HG02970 (cell line): ENCODE measurements around the gene WDPCP.
"Not testable (repeated sequence)": the region's sequence is repeated elsewhere in the genome, so short reads cannot be mapped to it uniquely, and the experiment has no call there.

Experiments used
- ATAC-seq: cut with Tn5 transposase; IDR thresholded peaks from one replicate; pipeline ENCODE4 v1.9.1; 2021; ENCODE audit warnings: mild to moderate bottlenecking, moderate library complexity, moderate number of reproducible peaks; ENCODE audit not compliant: unreplicated experiment, low FRiP score

WDPCP gene

DNA sequence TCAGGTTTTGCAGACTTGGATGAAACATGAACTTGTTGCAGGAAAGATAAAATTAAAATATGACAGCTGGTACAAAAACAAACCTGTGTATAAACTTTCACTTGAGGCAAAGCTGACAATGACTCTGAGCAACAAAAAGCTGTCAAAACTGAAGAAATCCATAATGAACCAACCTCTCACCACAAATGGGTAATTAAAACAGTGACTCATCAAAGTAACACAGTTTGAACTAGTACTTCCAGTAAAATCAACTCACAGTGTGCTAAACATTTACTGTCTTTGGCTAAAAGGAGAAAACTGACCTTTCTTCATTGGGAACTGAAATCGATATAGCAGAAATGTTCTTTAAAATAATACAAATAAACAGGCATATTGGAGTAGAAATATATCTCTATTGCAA, 209.7 kb downstream of the WDPCP start:
- ATAC-seq: no peak

DNA sequence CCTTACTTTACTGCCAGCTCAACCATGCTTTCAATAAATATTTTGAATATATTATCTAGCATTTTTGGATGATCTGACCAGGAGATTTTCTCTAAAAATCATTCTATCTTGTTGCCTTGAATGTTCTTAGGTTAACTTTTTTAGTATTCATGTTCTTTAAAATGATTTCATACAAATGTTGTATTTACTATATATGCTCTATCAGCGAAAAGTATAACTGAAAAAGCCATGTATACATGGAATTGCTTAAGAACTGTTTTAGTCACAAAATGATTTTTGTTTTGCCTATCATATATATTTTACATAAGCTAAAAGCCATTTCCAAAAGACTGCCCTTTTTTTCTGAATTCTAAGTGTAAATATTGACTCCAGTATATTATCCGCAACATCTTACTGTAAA, 213.9 kb downstream of the WDPCP start:
- no peak for ATAC-seq

DNA sequence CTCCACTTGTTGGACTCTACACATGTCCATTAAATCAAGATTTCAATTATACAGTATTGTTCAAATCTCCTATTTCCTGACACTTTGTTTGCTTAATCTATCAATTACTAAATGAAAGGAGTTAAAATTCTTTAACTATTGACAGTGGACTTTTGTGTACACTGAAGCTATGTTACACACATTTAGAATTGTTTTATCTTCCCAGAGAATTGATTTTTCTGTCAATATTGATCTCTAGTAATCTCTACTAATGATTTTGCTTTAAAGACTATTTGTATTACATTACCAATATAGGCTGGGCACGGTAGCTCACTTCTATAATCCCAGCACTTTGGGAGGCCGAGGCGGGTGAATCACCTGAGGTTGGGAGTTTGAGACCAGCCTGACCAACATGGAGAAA, 215.7 kb downstream of the WDPCP start:
- no peak for ATAC-seq

DNA sequence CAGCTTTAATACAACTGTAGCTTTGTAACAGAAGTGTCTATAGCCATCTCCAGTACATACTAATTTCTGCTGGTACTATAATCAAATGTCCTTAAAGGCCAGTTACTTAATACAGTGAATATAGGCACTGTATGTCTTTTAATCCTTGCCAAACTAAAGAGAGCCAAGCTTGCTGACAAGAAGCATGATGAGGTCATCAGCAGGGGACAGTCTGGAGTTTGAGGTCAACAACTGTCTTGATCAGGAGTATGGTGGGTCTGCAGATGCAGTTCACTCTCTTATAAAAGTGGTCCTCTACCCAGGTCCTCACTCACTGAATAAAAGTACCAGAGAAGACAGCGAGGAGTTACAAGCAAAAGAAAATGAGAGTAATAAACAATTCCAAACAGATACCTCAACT, 219.1 kb downstream of the WDPCP start:
- ATAC-seq: no peak

DNA sequence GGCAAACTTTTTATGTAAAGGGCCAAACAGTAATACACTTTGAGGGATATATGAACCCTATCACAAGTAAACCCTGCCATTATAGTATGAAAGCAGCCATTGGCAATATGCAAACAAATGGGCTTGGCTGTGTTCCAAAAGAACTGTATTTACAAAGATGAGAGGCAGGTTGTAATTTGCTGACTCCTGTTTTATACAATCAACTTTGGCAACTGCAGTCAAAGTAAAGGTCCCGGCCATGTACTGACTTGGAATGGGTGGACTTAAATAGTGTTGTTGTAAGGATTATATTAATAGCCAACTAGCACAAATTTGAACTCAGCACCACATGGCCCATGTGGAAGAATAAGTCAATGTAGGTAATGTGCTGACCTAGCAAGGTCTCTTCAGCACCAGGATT, 223.4 kb downstream of the WDPCP start:
- no peak for ATAC-seq

DNA sequence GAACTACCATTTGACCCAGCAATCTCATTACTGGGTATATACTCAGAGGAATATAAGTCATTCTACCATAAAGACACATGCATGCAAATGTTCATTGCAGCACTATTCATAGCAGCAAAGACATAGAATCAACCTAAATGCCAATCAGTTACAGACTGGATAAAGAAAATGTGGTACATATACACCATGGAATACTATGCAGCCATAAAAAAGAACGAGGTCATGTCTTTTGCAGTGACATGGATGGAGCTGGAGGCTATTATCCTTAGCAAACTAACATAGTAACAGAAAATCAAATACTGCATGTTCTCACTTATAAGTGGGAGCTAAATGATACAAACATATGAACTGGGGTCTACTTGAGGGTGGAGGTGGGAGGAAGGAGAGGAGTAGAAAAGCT, 230.6 kb downstream of the WDPCP start:
- ATAC-seq: not testable (repeated sequence)

DNA sequence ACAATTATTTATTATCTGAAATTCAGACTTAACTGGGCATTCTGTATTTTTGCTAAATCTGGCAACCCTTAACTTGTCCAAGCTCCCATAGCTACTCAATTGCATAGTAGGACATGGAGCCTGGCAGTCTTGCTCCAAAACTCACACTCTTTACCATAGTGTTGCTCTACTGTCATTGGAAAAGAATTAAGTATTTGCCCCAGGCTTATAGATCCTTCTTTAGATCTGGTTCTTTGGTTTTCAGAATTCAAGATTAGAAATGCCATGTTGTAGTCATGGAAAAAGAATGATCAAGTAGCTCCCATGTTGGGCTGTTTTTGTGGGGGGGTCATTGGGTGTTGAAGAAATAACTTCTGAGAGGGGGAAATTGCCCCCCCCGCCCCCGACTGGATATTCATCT, 240.9 kb downstream of the WDPCP start:
- ATAC-seq: no peak

DNA sequence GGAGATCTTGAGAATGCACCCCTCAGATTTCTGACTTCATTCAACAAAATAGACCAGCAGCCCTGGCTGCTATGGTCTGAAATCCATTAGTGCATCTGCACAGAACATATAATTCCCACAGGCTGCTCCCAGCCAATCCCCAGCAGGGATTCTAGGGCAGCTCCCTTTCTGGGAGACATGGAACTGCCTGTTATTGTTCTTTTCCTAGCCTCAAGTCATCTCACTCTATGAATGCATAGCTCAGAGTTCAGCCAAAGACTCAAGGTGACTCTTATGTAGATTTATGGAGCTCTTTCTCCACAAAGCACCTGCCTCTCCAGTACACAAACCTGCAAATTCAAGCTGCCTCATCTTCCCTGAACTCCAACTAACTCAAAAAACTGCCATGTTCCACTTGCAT, 241.9 kb downstream of the WDPCP start:
- ATAC-seq: no peak

DNA sequence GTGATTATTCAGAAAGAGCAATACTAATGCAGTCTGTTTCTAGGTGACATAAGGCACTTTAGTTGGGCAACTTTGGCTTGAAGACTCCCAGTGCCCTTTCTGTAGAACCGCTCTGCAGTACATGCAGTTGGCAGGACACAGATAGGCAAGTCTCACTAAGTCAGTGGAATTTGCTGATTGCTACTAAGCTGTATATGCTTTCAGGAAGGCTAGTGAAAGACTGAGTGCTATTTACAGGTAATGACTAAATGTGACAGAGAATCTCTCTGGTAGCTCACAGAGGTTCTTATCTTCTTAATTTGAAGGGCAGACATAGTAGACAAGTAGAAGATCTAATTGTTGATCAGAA, 243.0 kb downstream of the WDPCP start:
- ATAC-seq: no peak

DNA sequence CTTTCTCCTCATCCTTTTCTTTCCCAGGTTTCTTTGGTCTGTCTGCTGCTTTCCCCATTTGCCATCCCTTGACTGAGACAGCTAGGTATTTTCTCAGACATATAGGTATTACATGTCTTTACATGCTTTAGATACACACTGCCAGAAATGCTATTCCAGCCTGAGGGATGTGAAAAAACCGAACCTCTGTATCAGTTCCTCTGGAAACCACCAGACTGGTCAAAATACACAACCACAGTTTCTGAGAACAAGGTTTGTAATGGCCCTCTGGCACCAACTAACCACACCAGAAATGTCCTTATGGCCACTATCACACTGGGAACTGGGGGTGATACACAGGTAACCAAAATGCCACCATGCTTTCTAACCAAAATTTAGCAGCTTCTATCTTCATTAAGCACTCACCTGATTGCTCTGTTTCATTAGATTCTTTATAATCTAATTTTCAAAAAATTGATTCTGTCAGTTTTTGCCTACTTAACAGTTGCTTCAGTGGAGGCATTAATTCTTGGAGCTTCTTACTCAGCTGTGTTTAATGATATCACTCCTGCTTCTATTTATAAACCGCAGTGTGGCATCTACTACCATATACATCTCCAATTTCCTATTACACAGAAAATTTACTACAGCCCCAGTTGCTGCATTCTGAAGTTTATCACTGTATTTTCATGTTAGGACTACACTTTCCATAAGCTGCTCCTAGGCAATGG, 243.5 kb downstream of the WDPCP start:
- no peak for ATAC-seq

DNA sequence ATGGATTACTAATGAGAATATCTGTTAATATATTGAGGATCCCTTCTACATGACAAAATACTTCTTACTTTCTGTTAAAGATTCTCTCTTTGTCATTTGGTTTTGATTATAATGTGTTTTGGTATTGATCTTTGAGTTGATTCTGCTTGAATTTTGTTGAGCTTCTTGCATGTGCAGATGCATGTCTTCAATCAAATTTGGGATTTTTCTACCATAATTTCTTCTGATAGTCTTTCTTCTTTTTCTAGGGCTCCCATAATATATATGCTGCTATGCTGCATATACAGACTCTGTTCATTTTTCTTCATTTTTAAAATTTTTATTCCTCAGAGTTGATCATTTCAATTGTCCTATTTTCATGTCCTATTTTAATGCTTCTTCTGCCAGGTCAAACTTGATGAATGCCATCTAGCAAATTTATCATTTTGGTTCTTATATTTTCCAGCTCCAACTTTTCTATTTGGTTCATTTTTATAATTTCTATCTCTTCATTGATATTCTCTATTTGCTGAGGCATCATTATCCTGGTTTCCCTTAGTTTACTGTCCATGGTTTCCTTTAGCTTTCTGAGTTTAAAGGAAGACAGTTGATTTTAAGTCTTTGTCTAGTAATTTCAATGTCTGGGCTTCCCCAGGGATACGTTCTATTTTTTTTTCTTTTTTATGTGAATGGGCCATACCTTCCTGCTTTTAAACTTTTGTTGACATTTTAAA, 244.7 kb downstream of the WDPCP start:
- ATAC-seq: no peak

DNA sequence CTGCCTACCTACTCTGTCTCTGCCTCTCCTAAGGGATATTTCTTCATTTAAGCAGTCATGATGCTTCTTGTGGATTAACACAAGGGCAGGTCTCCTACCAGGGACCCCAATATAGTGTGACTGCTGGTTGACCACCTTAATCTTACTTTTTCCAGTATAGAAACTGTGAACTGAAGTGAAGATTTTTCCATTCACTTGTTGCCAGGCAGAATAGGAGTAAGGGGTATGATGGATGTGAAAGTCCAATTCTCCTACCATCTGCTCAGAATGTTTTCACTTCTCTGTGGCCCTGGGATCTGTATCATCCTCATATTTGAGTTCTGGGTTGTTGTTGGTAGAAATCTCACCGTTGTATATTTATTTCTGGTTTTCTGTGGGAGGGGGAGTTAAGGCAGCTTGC, 247.8 kb downstream of the WDPCP start:
- no peak for ATAC-seq

DNA sequence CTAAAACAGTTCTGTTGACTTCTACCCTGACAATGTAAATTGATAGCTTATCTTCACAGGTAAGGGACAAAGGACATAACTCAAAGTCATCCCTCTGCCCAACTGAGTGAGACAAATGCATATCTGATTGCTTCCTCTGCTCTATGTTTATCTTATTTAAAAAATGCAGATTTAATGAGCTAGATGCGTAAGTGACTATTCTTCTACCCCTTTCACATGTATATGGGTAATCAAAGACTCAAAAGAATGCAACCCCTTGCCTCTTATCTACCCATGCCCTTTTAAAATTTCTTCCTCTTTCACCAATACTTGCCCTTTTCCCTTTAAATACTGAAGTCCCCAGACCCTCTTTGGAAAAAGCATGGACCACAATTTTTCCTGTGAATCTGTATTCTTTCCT, 253.4 kb downstream of the WDPCP start:
- ATAC-seq: no peak

DNA sequence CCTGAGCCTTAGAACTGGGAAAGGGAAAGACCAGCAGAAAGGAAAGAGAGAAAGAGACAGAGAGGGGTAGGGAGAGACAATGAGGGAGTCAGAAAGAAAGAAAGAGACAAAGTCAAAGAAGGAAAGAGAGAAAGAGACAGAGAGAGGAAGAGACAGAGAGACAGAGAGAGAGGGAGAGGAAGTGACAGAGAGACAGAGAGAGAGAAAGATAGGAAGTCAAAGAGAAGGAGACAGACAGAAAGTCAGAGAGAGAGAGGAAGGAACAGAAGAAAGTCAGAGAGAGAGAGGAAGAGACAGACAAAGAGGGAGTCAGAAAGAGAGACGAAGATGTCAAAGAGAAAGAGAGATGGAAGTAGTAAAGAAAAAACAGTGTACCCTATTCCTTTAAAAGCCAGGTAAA, 261.8 kb downstream of the WDPCP start:
- no peak for ATAC-seq

DNA sequence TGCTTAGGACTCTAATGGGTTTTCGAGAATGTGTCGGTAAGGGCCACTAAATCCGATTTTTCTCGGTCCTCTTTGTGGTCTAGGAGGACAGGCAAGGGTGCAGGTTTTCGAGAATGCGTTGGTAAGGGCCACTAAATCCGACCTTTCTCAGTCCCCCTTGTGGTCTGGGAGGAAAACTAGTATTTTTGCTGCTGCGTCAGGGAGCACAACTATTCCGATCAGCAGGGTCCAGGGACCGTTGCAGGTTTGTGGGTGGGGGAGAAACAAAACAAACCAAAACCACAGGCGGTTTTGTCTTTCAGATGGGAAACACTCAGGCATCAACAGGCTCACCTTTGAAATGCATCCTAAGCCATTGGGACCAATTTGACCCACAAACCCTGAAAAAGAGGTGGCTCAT, 264.6 kb downstream of the WDPCP start:
- not testable (repeated sequence) for ATAC-seq

DNA sequence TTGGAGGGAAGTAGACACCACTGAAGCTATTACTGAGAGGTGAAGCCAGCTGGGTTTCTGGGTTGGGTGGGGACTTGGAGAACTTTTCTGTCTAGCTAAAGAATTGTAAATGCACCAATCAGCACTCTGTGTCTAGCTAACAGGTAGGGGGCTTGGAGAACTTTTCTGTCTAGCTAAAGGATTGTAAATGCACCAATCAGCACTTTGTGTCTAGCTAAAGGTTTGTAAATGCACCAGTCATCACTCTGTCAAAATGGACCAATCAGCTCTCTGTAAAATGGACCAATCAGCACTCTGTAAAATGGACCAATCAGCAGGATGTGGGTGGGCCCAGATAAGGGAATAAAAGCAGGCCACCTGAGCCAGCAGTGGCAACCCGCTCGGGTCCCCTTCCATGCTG, 266.3 kb downstream of the WDPCP start:
- not testable (repeated sequence) for ATAC-seq

DNA sequence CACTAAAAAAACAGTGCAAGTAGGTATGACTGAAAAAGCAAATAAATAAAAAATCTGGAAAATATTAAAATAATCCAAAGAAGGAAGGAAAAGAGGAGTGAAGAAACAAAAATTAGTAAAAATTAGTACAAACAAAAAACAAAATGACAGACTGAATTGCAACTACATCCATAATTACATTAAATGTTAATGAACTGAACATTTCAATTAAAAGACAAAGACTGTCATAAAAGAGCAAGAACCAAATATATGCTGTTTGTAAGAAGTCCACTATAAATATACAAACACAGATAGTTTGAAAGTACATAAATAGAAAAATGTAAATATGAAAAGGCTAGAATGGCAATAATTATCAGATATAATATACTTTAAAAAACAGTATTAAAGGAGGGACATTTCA, 267.6 kb downstream of the WDPCP start:
- ATAC-seq: no peak

DNA sequence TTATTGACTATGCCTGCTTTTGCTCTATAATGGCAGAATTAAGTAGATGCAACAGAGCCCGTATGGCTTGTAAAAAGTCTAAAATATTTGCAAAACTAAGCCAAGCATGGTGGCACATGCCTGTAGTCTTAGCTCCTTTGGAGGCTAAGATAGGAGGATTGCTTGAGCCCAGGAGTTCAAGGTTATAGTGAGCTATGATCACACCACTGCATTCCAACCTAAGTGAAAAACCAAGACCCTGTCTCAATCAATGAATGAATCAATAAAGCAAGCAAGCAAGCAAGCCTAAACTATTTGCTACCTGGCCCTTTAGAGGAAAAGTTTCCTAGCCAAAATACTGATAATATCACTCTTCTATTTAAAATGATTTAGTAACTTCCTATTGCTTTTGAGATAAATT, 277.7 kb downstream of the WDPCP start:
- ATAC-seq: no peak

DNA sequence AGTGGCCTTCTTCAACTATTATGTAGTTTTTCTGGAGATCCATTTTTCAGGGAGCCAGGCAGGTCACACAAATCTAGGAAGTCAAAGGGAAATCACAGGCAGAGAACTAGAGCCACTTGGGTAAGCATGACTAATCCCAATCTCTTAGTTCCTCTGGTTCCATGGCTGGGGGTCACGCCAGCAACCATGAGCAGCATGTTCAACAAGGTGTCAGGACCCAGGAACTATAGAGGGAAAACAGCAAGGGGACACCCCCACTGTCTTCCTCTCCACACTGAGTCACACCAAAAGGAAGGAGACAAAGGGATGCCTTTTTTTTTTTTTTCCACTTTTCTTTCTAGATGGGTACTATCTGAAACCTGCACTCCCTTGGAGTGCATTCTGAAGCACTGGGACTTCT, 286.8 kb downstream of the WDPCP start:
- no peak for ATAC-seq

DNA sequence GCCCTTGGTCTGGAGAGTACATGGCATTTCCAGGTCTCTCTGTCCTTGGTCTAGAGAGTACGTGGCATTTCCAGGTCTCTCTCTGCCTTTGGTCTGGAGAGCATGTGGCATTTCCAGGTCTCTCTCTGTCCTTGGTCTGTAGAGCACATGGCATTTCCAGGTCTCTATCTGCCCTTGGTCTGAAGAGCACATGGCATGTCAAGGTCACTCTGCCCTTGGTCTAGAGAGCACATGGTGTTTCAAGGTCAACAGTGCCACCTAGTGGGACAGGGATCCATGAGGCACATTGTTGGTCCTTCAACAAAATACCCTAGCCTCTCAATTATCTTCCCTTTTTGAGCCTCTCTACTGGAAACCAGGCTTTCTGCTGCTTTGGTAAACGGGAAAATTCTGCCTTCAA, 287.4 kb downstream of the WDPCP start:
- ATAC-seq: no peak

DNA sequence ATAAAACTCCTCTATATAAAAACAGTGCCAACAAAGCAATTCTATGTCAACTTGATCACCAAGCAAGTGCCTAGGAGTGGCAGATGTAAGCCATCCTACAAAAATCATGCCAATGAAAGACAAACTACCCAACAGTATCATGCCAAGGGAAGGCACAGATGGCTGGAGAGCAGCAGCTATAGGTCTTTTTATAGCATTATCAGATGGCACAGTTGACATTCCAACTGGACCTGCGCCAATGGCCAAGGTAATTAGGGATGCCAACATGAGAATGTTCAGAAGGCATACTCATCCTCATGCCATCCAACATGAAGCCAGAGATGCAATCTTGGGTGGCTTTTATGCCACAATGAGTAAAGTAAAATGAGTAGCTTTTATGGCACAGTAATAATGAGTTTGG, 300.3 kb downstream of the WDPCP start:
- no peak for ATAC-seq

DNA sequence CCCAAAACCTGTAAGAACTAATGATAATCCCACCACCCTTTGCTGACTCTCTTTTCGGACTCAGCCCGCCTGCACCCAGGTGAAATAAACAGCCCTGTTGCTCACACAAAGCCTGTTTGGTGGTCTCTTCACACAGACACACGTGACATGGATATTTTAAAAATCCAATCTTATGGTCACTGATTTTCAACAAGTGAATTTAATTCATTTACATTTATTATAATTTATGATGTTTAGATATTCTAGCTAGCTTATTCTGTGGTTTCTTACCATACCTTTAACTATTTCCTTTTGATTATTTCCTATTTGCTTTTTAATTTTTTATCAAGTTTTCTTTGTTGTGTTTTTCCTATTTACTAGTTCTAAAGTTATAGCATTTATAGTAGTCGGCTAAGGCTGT, 301.8 kb downstream of the WDPCP start:
- not testable (repeated sequence) for ATAC-seq
